Fibroblast of lung (primary cell): ENCODE data around the gene PLPPR4.

Experiments
- EZH2 ChIP-seq: IDR thresholded peaks from 2 replicates; pipeline ENCODE4 v1.5.1; 2012; ENCODE audit warnings: low read length, control low read depth, mild to moderate bottlenecking; ENCODE audit errors: missing control alignments
- TF ChIP-seq, protein P1 (sequence below), 2 donors: IDR thresholded peaks in 1 of 2; conservative IDR thresholded peaks in 1 of 2; 1 replicate in 1 of 2; 2 replicates in 1 of 2; pipeline ENCODE4 v1.5.1; 2011 to 2012; ENCODE audit warnings: low read length in 2 of 2, control low read depth in 1 of 2, inconsistent platforms in 1 of 2, low read depth in 1 of 2, mild to moderate bottlenecking in 1 of 2

GRCh38 chr1:99268021-99268420 lies 3.7 kb downstream of the PLPPR4 start:
- TF ChIP-seq, protein P1, sequence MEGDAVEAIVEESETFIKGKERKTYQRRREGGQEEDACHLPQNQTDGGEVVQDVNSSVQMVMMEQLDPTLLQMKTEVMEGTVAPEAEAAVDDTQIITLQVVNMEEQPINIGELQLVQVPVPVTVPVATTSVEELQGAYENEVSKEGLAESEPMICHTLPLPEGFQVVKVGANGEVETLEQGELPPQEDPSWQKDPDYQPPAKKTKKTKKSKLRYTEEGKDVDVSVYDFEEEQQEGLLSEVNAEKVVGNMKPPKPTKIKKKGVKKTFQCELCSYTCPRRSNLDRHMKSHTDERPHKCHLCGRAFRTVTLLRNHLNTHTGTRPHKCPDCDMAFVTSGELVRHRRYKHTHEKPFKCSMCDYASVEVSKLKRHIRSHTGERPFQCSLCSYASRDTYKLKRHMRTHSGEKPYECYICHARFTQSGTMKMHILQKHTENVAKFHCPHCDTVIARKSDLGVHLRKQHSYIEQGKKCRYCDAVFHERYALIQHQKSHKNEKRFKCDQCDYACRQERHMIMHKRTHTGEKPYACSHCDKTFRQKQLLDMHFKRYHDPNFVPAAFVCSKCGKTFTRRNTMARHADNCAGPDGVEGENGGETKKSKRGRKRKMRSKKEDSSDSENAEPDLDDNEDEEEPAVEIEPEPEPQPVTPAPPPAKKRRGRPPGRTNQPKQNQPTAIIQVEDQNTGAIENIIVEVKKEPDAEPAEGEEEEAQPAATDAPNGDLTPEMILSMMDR (conservative IDR thresholded peaks at IDR 0.05 in 1 of 2, IDR thresholded peaks at IDR 0.05 in 1 of 2; ENCODE audit: low read depth in 1 of 2, low read length in 2 of 2), result no peak
- TF ChIP-seq EZH2, result no peak
